ENCODE measurements around the gene UNC13A. TPM values are rescaled to one million over a fixed set of nuclear protein-coding genes. Genes with fewer than 3 reads are reported as not detected.

UNC13A gene
- total RNA-seq, 1 donor, result under 0.01 TPM

DNA sequence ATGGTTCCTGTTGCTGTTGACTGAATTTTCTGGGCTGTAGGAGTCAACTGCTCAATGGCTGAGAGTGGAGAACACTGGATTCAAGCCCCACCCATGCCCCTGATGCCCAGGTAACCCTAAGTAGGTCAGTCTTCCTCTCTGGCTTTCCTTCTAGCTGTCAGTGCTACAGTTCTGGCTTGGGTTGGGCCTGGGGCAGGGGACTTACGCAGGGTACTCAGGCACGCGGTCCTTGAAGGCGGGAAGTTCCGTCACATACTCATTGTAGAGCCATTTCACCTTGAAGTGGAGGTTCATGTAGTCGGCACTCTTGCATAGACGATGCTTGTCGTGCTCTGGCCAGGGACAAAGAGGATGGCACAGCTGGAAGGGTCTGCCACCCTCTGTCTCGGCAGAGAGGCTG is 55.6 kb downstream of the UNC13A start:
- DNase-seq (ENCODE audit: low read depth in 2 of 3, low spot score in 2 of 3), result no peak

DNA sequence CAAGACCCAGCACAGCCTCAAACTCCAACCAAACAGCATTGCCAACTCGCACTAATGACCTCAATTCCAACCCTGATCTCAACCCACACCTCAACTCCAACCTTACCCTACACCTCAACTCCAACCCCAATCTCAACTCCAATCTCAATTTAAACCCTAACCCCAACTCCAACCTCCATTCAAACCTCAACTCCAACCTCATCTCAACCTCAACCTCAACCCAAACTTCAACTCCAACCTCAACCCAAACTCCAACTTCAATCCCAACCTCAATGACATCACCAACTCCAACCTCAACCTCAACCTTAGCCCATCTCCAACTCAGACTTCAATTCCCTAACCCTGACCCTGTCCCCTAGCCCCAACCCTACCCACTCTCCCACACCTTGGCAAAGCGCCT is 58.4 kb downstream of the UNC13A start:
- DNase-seq (ENCODE audit: low read depth in 2 of 3, low spot score in 2 of 3), result no peak

DNA sequence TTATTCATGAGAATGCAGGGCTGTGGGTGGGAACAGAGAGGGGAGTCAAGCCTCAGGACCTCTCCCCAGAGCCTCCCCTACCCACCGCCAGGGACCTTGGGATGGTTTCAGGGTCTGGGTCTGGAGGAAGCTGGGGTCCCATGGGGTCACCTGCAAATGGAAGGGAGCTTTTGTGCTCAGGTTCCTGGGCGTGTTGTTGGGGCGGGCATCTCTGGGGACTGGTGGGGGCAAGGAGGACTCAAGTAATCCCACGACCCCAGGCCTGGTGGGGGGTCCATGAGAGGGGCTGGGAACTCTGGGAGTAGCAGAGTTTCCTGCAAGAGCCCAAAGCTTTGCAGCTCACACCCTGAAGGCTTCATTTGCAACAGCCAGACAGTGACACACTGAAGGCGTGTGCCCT is 60.2 kb downstream of the UNC13A start:
- DNase-seq (ENCODE audit: low read depth in 2 of 3, low spot score in 2 of 3), result no peak

DNA sequence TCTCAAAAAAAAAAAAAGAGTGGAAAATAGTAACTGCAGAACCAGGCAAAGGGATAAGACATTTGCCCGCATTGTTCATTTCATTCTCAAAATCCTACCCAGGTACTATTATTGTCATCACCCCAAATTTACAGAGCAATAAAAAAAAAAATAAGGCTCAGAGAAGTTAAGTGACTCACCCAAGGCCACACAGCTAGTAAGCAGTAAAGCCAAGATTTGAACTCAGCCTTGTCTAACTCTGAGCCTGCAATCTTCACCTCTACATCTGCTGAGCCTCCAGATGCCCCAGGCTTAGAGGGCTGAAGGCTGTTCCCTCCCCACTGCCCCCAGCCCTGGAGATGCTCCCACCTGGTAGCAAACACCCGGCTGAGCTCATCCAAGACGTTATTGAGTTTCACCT is 61.0 kb downstream of the UNC13A start:
- no peak for DNase-seq (ENCODE audit: low read depth in 2 of 3, low spot score in 2 of 3)

DNA sequence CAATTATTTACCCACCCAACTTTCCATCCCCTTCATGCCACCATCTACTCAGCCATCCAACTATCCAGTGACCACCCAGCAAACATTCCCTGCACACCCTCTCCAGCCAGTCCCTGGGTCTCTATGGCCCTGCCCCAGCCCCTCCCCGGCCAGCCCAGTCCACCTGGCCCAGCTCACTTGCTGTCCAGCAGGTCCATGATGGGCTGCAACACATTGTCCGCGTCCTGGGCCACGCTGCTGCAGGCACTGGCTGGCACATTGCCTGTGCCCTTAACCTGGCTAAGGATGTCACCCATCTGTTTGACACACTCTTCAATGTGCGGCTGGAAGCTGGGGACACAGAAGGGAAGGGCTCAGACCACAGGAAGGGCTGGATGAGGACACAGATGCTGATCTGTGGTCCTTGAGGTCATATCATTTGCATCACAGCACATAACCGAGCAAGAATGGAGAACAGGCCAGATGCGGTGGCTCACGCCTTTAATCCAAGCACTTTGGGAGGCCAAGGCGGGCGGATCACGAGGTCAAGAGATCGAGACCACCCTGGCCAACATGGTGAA is 61.6 kb downstream of the UNC13A start:
- peak in 1 of 3 donors; percentile 51 for DNase-seq (ENCODE audit: low read depth in 2 of 3, low spot score in 2 of 3)

DNA sequence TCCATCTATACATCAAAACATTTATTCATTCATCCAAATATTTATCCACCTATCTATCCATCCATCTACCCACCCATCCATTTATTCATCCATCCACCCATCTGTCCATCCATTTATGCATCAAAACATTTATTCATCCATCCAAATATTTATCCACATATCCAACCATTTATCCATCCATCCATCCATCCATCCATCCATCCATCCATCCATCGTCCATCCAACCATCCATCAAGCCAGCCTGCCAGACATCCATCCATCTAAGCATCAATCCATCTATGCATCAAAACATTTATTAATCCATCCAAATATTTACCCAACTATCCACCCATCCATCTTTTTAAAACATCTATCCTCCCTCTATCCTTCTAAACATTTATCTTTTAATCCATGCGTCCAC is 62.2 kb downstream of the UNC13A start:
- no peak for DNase-seq (ENCODE audit: low read depth in 2 of 3, low spot score in 2 of 3)

DNA sequence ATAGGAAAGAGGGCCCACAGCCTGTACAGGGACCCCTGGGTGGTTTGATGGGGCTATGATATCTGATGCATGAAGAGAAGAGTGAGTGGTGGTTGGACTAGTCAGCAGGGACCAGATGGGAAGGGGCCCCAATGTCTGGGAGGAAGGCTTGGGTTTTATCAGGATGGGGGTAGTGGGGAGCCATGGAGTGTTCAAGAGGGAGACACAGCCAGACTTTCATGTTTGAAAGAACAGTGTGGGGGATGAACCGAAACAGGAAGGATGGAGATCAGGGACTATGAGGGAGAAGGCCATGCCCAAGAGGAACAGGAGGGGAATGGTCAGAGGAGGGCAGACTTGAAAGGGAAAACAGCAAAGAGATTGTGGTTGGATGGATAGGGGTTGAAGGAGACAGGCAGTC is 63.1 kb downstream of the UNC13A start:
- DNase-seq (ENCODE audit: low read depth in 2 of 3, low spot score in 2 of 3), result no peak

DNA sequence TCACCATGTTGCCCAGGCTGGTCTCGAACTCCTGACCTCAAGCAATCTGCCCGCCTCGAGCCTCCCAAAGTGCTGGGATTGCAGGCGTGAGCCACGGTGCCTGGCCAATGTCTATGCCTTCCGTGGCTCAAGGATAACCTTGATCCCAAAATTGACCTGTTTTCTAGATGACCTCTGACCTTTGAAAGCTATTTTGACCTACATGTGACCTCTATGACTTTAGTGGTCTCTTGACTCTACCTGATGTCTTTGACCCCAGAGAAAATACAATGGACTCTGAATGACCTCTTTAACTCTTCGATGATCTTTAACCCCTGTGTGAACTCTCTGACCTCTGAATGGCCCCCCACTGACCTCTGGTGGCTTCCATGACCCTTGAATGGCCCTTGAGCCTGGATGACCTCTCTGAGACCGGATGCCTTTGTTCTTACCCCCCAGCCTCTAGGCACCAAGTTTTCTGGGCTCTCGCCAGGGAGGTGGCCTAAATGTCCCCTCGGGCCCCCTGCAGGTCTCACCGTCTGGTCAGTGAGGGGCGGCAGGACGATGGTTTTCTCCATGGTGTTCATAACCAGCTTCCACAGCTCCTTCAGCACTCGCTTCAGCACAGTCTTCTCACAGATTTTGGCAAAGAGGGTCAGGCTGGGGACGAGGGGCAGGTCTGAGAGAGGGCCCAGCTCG is 63.7 kb downstream of the UNC13A start:
- DNase-seq (ENCODE audit: low read depth in 2 of 3, low spot score in 2 of 3), result no peak

DNA sequence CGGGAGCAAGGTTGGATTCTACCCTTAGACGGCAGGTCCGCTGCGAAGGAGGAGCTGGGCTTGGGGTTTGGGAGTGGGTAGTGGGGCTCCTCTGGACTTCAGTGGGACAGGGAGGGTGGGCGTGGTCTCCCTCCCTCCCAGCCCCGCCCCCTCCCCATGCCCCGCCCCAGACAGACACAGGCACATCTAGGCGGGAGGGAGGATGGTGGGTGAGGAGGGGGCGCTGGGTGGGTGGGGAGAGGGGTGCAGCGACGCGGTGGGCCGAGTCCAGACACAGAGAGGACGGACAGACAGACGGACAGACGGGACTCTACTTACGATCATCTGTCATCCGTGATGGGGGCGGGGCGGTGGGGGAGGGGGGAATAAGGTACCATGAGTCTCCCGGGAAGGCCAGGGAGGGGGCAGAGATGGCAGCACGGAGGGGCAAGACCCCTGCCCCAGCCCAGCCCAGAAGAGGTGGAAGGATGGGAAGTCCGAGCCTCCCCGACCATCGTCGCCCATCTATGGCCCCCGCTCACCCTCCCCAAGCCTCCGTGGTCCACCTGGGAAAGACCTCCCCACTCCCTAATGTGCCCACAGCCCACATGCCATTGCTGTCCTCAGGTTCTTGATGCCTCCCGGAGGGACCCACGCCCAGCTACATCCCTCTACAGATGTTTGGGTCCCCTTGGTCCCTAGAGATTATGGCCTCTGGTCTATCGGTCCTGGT is 64.8 kb downstream of the UNC13A start:
- no peak for DNase-seq (ENCODE audit: low read depth in 2 of 3, low spot score in 2 of 3)

DNA sequence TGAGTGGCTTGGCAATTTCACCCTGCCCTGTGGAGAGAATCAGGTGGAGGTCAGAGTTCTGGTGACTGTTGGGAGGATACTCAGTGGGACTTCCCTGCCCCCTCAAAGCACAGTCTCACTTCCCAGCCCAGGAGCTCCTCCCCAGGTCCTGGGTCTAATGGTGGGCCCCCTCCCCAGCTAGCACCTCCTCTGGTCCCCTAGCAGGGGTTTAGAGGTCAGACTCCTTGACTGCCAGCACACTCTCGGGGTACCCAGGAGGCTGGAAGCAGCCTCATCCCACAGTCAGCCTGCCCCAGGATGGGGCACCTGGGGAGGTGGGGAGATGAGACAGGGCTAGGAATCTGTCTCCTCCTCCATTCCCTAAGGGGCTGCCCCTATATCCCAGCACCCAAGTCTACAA is 67.5 kb downstream of the UNC13A start:
- no peak for DNase-seq (ENCODE audit: low read depth in 2 of 3, low spot score in 2 of 3)

DNA sequence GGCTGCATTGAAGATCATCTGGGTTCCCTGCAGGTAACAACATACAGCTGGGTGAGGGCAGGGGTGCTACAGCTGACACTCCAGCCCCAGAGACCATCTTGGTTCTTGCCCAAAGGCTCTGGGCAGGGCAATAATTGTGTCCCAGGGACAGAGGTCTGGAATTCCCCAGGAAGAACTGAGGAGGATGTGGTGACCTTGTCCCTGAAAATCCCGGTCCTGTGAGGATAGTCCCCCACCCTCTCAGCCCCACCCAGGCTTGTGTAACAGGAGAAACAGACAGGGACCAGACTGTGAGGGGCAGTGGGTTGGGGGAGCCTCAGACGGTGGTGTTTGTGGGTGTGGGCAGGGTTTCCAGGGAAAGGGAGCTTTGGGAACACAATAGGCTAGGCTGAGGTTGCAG is 69.2 kb downstream of the UNC13A start:
- no peak for DNase-seq (ENCODE audit: low read depth in 2 of 3, low spot score in 2 of 3)

DNA sequence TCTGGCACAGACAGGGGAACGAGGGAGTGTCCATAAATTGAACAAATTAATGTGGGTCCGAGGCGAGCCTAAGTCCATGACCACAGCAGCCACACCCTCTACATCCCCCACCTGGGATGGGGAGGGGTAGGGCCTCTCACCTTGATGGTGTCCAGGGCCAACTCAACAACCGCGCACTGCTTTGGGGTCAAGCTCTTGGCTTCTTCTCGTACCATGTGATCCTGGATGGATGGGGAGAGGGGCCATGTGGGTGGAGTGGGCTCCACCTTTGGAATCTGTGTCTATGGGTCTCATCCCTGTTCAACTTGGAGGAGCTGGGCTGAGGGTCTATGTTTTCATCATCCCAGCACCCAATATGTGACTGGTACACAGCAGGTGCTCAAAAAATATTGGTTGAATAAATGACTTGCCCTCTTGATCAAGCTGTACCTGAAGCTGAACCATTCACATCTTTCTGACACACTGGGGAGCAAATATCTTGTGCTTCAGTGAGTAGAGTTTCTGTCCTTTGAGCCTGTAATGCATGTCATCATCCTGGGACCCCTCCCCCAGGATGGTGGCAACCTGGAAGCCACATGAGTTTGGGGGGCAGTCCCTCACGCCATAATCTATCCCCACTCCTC is 69.8 kb downstream of the UNC13A start:
- no peak for DNase-seq (ENCODE audit: low read depth in 2 of 3, low spot score in 2 of 3)

DNA sequence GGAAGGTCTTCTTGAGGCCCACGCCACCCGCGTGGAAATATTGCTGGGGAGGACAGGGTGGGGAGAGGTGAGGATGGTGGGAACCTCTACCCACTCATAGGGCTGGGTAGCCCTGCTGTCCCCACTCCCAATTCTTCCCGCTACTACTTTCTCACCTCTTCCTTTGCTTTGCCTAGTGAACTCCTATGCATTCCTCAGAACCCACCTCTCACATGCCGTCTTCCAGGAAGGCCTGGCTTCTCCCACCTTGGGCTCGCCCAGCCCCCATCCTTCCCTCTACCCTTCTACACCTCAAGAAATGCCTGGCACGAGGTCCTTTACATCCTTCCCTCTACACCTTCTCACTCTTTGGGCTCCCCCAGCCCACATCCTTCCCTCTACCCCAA is 70.4 kb downstream of the UNC13A start:
- no peak for DNase-seq (ENCODE audit: low read depth in 2 of 3, low spot score in 2 of 3)

DNA sequence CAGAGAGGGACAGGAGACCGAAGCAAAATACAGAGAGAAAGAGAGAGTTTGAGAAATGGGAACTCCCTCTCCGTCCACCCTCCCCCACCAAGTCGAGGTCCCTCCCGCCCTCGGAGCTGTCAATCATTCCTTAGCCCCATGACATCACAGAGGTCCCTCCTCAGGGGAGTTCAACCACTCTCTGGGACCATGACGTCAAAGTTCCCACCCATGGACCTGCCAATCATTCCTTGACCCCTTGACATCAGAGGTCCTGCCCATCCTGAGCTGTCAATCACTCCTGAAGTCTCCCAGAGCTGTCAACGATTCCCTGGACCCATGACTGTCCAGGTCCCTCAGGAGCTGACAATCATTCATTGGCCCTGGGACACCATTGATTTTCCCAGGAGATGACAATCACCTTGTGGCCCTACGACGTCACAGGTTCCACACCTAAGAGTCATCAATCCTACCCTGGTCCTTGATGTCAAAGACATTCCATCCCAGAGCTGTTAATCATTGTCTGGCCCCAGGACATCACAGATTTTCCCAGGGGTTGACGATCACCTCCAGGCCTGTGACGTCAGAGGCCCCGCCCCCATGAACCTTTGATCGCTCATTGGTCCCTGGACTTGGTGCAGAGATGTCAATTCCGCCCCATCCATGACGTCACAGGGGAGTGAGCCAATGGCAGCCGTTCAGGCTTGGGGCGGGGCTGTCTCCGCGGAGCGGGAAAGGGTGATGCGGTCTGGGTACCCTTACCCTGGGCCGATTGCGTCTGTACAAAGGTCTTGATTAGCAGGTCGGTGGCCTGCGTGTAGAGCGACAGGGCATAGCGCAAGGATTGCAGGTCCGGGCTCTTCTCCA is 71.0 kb downstream of the UNC13A start:
- DNase-seq (ENCODE audit: low read depth in 2 of 3, low spot score in 2 of 3), result peak in 2 of 3 donors; percentile 33 to 48

DNA sequence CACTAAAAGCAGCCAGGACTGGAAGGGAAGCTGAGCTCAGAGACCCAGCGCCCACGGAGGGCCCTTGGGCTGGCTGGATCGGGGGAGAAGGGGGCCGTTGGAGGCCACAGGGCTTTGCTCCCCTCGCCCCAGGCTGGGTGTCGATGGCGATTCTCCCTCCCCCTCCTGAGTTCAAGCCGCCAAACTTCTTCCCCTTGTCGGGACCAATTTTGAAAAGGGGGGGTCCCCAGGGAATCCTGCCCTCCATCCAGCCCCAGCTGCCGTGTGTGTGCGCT is 71.5 kb downstream of the UNC13A start:
- no peak for DNase-seq (ENCODE audit: low read depth in 2 of 3, low spot score in 2 of 3)

DNA sequence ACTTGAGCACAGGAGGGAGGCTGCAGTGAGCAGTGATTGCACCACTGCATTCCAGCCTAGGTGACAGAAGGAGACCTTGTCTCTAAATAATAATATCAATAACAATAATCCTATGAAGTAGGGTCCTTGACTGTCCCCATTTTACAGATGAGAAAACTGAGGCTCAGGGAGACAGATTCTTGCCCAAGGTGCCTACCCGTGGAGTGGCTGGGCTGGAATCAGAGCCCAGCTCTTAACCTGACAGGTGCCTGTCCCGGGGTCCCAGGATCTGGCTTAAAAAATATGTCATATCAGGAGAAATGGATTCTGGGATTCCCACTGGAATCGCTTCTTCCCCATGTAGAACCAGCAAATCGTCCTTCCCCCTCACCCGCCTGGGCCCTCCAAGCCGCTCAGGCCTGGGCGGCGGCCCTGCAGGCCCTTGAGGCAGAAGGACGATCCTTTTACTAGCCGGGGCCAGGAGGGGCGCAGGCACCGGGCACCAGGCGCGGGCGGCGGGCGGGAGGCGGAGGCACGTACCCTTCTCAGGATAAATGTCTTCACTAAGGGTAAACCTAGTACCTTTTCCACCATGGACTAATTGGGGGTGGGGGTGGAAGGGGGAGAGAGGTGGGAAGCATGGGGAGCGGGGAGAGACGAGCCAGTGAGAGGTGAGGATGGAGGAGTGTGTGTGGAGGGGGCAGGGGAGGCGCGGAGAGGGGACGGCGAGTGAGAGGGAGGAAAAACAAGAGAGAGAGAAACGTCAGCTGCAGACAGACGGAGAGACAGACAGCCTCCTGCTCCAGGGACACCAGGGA is 72.1 kb downstream of the UNC13A start:
- no peak for DNase-seq (ENCODE audit: low read depth in 2 of 3, low spot score in 2 of 3)

DNA sequence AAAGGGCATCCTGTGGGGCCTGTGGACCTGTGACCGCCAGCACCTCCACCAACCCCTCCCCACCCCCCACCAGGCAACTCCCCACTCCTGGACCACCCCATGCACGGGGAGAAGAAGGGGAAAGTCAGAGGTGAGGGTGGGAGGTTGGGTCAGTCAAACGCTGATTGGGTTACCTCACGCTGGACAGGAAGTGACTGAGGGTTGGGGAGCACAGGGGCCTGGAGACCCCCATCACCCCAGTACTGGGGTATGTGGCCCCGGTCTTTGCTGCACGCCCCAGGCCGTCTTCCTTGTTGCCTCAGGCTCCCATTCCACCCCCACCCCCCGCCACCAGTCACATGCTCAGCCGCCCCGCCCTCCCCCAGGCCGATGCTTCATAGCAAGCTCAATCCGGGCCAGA is 73.7 kb downstream of the UNC13A start:
- no peak for DNase-seq (ENCODE audit: low read depth in 2 of 3, low spot score in 2 of 3)

DNA sequence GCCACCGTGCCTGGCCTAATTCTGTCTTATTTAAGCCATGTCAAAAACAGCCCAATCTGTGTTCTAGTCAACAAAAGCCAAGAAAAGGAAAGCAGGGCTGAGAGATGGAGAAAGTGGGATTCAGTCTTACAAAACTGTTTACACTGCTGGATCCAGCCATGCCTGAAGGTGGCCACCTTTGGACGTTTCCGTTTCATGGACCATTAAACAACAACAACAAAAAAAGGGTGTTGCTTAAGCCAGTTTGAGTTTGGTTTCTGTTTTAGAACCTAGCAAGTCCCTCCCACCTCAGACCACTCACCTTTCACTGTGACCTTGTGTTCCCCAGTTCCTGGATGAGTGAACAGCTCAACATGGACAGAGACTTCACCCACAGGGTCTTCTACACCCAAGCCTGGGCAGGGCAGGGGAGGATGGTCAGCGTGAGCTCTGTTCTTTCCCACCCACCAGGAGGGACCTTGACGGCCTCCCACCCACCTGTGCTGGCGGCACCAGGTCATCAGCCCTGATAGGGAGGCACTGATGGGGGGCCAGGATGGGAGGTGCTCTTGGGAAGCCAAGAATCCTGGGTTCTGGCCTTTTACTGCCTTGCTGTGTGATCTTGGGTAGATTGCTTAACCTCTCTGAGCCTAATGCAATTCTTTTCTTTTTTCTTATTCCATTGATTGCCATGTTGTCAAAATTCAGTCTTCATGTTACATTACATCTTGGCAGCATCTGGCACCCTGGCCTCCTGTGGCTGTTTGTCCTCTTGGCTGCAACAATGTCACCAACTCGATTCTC is 76.5 kb downstream of the UNC13A start:
- no peak for DNase-seq (ENCODE audit: low read depth in 2 of 3, low spot score in 2 of 3)

DNA sequence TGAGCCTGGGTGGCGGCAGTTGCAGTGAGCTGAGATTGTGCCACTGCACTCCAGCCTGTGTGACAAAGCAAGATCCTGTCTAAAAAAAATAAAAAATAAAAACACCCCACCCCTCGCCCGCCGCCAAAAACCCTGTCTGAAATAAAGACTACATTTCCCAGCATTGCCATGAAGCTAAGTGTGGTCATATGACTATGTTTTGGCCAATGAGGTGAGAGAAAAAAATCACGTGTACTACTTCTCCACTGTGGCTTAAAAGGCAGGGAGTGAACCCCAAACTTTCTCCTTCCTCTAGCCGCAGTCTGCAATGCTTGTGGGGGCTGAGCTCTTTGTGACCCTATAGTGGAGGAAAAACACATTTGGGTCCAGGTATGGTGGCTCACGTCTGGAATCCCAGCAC is 77.8 kb downstream of the UNC13A start:
- peak in 1 of 3 donors; percentile 65 for DNase-seq (ENCODE audit: low read depth in 2 of 3, low spot score in 2 of 3)

DNA sequence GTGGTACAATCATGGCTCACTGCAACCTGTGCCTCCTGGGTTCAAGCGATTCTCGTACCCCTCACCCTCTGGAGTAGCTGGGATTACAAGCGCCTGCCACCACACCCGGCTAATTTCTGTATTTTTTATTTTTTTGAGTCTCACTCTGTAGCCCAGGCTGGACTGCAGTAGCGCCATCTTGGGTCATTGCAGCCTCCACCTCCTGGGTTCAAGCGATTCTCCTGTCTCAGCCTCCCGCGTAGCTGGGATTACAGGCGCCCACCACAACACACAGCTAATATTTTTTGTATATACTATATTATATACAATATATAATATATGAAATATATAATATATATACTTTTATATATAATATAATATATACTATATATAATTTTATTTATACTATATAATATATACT is 80.2 kb downstream of the UNC13A start:
- DNase-seq (ENCODE audit: low read depth in 2 of 3, low spot score in 2 of 3), result no peak

All from hematopoietic multipotent progenitor cell (in vitro differentiated cells).